CD4-positive, alpha-beta T cell treated with Interleukin-4 for 4 hours (primary cell): ENCODE measurements around the gene ATP5MC2.
"Not testable (repeated sequence)": the region's sequence is repeated elsewhere in the genome, so short reads cannot be mapped to it uniquely, and the experiment has no call there.

ENCODE experiments used
- DNase-seq: peaks from one replicate; pipeline ENCODE4 v3.0.0-alpha.2; 2020

ATP5MC2 gene

DNA sequence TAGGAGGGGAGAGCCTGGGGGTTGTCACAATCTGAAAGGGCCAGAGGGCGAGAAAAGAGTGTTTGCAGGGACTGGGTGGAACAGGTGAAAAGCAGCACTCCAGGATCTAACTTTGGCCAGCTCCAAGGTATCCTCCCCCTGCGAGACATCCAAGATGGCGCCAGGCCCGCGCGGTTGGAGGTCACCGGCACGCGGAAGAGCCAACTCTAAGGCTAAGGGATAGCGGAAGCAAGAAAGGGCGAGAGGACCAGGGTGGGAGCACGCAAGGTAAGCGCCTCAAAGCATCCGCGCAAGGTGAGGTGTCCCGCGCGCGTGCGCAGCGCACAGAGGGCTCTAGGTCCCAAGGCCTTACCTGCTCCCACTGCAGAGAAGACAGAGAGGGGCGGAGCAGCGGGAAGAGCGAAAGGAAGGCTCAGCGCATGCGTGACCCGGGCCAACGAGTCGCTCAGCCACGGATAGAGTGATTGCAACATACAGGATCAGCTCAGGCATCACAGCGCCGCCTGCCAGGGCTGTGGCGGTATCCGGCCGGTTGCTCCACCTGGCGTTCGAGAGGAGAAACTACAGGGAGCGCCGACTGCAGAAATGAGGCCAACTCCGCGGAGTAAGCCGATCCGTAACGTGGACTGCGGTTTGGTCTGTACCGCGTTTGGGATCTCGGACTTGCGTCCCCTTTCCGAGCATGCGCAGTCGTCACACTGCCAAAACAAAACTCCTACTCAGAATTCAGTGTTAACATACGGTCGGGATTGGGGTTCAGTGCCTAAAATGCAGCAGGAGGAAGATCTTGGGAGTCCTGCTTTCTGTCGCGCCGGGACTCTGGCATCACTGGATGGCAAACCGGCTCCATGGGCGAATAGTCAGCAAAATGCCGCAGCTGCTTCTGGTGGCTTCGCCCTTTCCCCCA lies at the start of gene ATP5MC2:
TSS of gene ATP5MC2 (minus strand) at position 383 of the 907 bp plus-strand sequence. CDS start 3,469 bp downstream, outside the sequence.
- DNase-seq, result peak; percentile 98

DNA sequence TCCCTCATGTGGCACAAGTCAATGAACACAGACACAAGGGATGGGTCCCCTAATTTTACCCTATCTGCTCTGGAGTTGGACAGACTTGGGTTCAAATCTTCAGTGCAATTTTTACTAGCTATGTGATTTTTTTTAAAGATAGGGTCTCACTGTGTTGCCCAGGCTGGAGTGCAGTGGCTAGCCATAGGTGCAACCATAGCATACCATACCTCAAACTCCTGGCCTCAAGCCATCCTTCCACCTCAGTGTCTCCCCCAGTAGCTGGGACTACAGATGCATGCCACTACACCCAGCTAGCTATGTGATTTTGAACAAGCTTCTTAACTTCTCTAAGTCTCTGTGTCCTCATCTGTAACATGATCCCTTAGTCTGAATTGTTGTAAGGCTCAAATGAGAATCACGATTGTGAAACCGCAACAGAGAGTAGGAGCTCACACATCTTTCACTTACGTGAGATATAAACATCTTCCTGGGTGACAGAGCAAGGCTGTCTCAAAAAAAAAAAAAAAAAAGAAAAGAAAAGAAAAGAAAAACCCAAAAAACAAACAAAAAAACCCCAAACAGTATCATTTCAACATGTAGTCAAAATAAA lies 46.7 kb upstream of the ATP5MC2 start:
- no peak for DNase-seq

GRCh38 chr12:53720946-53721345 lies 45.1 kb upstream of the ATP5MC2 start:
- no peak for DNase-seq

DNA sequence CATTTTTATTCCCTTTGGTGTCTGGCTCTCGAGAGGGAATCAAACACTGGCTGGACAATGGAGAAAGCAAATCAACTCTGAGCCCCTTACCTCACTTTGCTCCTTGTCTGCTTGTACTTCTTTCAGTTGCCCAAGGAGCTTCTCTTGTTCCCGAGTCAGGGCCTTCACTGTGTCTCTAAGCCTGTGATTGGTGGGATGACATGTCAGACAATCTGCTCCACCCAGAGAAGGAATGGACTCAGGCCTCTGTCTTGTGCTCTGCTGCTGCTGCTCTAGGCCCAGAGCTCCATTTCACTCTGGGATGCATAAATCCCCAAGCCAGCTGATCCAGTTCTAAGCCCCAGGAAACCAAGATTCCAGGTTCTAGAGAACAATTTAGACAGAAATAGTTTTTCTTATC lies 43.8 kb upstream of the ATP5MC2 start:
- DNase-seq, result no peak

DNA sequence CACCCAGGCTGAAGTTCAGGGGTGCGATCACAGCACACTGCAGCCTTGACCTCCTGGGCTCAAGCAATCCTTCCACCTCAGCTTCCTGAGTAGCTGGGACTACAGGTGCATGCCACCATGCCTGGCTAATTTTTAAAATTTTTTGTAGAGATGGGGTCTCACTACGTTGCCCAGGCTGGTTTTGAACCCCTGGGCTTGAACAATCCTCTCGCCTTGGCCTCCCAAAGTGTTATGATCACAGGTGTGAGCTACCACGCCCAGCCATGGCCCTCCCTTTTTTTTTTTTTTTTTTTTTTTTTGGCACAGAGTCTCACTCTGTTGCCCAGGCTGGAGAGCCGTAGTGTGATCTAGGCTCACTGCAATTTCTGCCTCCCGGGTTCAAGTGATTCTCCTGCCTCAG lies 42.7 kb upstream of the ATP5MC2 start:
- DNase-seq, result not testable (repeated sequence)

DNA sequence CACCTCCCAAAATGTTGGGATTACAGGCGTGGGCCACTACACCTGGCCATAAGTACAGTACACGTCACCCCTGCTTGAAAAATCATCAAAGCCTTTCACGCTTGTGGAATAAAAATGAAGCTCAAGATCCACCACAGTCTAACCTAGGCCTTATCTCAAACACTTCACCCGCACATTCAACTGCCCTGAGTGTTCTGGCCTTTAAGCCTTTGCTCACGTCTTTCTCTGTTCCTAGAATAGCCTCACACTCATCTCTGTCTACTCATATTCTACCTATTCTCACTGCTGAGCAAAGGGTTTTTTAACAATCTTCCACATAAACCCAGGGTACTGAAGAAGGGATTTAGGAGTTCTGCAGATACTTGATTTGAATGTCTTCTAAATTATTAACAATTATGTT lies 41.4 kb upstream of the ATP5MC2 start:
- DNase-seq, result no peak

DNA sequence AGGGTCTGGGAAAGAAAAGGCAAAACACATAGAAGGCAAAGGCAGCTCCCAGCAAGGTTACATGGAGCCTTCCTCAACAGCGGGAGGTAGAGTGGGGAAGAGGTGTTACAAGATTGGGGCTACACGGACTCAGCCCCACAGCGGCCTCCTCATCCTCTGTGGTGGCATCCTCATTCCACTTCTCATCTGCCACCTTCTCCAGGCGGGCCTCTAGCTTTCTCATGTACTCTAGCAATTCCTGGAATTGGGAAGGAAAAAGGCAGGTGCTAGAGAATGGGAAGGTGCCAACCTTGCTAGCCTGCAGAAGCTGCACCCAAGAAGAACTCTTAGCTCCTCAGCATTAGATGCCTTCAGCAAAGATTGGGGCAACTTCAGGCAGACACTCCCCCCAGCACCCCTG lies 38.1 kb upstream of the ATP5MC2 start:
- no peak for DNase-seq

- DNase-seq, result no peak
These were observed 37.6 kb upstream of the ATP5MC2 start for GRCh38 chr12:53713516-53713915.

DNA sequence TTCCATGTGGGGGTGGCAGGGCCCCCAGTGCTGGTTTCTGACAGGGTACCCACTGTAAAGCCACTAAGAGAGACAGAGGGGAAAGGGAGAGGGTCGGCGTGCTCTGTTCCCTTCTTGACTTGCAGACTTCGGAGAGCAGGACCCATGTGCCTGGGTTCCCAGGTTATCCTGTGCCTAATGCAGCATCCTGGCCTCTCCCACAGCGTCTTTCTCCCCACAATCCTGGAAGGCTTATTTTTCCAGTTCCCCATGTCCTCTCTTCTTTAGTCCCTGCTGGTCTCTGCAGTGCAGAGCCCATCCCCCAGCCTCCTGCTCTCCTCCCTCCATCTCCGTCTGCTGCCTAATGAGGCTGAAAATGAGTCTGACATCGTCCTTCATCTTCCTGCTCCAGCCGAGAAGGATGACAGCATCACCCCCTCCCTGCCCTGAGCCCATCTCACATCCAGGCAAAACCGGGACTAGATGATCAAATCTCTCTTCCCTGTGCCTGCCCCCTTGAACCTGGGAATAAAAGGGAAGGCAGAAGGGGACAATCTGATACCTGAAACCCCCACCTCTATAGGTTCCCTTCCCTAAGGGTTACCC lies 36.3 kb upstream of the ATP5MC2 start:
- DNase-seq, result no peak

- DNase-seq, result no peak
These were observed 34.2 kb upstream of the ATP5MC2 start for GRCh38 chr12:53710091-53710490.

DNA sequence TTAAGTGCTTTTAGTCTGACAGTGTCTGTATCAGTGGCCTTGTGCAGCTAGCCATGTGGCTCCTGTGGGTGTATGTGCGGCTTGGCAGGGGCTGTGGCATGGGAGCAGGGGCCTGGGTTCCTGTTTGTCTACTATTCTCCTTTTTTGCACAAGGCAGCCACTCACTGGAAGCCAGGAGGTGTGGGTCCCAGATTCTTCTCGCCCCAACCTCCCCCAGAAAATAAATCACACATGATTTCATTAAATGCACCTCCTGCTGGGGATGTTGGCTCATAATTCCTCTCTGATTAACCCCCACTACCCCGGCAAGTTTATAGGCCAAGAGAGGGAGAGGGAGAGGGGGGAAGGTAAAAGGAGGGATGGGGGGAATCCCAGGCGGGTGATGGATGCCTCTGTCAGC lies 33.8 kb upstream of the ATP5MC2 start:
- no peak for DNase-seq

- no peak for DNase-seq
These were observed 30.2 kb upstream of the ATP5MC2 start for GRCh38 chr12:53706080-53706479.

DNA sequence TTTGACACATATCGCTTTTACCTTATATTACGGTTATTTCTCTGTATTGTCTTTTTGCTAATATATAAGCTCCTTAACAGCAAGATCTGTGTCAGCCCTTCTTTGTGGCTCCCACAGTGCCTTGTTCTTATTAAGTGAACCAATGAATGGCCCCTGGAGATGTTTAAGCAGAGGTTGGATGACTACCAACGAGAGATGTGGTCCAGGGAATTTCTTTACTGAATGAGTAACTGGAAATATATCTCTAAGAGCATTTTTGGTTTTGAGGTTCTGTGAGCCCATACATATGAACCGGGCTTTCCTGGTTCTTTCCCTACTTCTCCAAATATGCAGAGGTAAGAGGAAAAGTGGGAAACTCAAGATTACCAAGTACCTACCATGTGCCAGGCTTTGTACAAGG lies 27.9 kb upstream of the ATP5MC2 start:
- DNase-seq, result no peak

DNA sequence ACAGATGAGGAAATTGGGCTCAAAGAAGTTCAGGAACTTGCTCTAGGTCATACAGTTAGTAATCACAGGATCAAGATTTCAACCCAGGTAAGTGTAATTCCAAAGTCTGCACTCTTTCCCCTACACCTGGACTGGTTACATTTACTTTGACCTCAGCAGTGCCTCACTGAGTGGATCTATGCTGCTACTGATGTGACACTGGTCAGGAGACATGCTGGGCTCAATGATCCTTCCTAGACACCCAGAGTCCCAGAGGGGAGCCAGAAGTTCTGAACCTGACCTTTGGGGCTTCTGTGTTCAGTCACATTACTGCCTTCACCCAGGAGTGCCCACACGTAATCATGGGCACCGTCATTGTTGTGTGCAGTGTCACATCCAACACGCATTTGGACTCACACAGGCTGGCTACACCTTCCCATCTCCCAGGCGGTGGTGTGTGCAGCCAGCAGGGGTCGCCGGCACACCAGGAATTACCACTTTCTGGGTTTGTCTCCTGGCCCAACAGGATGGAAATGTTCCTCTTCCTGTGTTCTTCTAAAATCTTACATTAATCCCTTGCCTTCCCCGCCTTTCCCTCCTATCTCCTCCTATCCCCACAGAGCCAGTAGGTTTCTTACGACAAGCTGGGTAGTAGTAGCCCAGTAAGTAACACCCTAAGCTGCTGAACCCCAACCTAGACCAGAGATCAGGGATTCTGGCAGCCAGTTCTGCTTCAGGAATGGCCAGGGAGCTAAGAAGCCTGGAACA lies 25.8 kb upstream of the ATP5MC2 start:
- DNase-seq, result peak; percentile 72

DNA sequence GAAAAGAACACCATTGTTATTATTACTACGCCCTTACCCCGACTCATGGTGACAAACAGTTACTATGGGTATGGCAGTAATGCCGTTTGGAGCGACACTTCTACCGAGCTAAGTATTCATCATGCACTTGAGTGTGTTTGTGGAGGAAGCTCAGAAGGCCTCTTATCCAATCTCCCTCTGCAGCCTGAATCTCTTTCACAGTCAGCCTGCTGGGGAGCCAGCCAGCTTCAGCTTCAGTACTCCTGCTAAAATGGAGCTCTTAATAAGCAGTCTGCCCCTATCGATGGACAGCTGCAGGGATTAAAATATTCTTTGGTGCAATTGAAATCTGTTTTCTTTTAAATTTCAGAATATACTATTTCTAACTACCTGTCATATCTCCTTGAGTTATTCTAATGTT lies 24.7 kb upstream of the ATP5MC2 start:
- DNase-seq, result no peak

DNA sequence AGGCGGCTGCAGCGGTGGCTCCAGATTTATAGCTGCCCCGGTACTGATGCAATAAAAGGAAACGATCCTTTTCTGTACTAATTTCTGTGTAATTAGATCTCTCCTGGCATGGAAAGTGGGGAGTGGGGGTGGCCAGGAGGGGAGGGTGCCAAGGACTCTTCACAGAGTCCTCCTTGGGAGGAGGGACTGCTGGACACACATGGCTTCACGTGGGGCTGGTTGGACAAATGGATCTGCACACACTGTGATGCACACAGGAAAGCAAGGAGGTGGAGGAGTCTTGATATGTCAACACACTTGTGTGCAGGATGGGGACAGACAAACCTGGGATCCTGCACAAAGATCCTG lies 23.8 kb upstream of the ATP5MC2 start:
- DNase-seq, result no peak

DNA sequence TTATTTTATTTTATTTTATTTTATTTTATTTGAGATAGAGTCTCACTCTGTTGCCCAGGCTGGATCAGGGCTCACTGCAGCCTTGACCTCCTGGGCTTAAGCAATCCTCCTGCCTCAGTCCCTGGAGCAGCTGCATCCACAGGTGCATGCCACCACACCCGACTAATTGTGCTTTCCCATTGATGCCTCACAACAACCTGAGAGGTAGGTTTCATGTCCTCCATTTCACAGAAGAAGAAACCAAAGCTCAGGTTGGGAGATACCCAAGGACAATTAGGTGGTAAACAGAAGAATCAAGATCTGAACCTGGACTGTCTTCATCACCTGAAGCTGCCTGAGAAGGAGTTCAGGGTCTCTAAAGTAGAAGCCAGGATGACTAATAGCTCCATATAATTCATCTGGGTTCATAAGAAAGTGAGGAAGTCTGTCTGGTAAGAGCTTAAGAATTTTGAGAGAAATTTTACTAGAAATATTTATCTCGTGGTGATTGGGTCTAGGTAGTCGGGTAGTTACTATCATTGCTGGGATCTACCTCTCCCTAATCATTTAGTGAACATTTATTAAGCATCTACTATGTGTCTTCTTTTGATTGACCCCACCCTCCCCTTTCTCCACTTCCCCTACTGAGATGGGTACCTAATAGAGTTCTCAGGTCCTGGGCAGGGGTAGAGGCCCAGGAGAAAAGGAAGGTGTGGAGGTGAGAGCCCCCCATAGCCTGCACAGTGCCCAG lies 23.2 kb upstream of the ATP5MC2 start:
- DNase-seq, result no peak

DNA sequence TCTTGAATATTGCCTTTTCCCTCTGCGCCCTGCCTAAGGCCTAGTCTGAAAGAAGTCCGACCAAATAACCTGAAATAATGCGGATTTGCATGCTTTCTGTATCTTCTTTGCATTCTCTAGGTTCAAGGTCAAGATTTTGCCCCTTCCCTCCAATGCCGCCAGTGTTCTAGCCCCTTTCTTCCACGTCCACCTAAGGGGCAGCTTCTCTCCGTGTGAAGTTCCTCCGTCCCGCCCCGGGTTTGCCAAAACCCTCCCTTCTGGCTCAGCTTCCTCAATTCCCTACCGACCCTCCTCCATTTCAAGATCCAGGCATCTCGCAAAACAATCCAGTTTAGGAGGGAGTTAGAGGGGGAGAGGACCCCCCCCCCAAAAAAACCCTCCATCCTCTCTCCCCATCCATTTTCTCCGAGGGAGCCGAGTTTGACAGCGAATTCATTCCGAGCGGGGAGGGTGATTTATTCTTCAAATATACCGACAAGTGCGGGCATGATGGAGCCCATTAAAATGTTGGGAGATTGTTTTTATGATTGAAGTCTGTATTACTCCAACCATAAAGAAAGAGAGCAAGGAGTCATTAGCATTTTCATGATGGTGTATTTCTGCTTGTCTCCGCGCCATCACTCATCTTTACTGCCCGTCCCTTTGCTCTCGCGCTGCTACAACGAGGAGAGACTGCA lies 20.9 kb upstream of the ATP5MC2 start:
- DNase-seq, result no peak

GRCh38 chr12:53696285-53696654 lies 20.4 kb upstream of the ATP5MC2 start:
- DNase-seq, result no peak

DNA sequence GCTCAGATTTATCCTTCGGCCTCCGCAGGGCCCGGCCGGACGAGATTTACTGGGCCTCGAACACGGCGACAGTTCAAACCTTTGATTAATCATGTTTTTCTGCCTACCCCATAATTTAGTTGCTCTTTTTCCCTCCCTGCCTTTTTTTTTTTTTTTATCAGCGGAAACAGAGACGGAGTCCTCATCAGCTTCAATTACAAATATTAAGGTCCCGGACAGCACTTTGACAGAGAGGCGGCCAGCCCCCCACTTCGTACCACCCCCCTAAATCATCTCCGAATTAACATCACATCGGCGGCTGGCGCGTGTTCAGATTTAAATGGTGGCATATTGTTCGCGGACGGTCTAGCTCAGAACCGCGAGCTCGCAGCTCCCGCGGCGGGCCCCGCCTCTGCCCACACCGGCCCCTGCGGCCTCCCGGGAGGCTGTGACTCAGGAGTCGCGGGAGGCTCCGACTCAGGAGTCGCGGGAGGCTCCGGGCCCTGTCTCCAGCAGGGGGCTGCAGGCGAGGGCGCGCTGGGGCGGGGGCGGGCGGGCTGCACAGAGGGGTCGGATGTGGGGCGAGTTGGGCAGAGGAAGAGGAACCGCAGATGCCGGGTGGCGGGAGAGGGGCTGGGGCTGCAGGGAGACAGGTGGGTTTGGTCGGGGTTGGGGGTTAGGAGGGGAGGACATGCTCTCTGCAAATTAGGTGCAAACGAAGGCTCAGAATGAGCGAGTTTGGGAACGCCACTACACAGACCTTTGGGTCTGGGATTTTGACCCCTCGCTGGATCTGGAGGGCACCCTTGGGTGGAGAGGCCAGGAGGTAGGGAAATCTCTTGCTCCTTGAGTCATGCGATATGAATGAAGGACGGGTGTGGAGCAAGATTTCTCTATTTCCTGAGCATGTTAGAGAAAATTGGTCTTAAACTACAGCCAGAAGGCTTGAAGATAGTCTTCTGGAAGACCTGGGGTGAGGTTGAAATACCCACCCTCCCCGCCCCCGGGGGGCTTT lies 19.6 kb upstream of the ATP5MC2 start:
- DNase-seq, result no peak

DNA sequence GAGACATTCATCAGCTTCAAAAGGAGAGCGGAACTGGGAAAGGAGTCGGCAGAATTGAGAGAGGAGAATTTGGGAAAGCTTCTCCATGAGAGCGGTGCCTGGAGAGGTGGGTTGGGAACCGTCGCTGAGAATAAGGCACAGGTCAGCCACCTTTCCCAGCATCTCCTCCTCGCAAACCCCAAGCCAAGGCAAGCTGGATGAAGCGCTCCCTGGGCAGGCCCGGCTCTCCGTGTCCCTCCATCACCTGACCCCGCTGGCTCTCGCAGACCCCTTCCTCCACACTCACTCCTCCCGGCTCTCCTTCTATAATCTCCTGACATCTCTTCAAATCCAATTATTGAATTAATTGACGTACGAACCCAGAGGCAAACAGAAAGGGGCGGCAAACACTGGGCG lies 18.9 kb upstream of the ATP5MC2 start:
- DNase-seq, result no peak
